ENCODE results near the gene PCDHGB5.
A peak's percentile ranks its signal among the peaks of the same experiment; 100 is the strongest.
"Not testable (repeated sequence)": the region's sequence is repeated elsewhere in the genome, so short reads cannot be mapped to it uniquely, and the experiment has no call there.

The PCDHGB5 gene

DNA sequence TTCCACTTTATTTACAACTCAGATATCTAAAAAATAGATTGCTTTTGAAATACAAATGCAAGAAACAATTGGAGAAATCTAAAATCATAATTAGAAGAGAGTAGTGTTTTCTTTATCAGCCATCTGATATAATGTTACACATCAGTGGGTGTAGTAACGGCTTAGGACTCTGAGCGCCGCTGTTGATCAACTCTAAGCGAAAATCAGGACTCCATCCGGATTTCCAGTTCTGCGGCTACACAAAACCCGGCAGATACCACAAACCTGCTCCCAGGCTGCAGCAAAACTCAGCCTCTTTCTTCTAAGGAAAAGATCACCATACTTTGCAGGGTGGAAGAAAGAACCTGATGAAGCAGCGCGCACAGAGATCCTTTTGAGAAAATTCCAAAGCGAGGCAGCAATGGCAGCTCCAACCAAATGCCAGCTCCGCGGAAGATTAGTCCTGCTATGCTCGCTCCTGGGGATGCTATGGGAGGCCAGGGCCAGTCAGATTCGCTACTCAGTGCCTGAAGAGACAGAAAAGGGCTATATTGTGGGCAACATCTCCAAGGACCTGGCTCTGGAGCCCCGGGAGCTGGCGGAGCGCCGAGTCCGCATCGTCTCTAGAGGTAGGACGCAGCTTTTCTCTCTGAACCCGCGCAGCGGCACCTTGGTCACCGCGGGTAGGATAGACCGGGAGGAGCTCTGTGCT is 5.0 kb downstream of the PCDHGB5 start, which contains the start of gene PCDHGA9:
TSS of gene PCDHGA9 (plus strand) at position 226 of the 691 bp plus-strand sequence. CDS start at position 401, 175 bp downstream.
- no peak for FAIRE-seq
- no peak for DNase-seq (ENCODE audit: insufficient read length)
- TF ChIP-seq TAF1 (IDR thresholded peaks at IDR 0.05; ENCODE audit: borderline replicate concordance, low read depth, low read length) (no peak), POLR2A (IDR thresholded peaks at IDR 0.05; ENCODE audit: low read depth, low read length) (no peak), POLR2AphosphoS5 (IDR thresholded peaks at IDR 0.05; ENCODE audit: low read depth, low read length) (no peak)

DNA sequence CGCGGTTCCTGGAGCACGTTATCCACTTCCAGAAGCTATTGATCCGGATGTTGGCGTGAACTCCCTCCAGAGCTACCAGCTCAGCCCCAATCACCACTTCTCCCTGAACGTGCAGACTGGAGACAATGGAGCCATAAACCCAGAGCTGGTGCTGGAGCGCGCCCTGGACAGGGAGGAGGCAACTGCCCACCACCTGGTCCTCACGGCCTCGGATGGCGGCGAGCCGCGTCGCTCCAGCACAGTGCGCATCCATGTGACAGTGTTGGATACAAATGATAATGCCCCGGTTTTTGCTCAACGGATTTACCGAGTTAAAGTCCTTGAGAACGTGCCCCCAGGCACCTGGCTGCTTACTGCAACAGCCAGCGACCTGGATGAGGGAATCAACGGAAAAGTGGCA is 5.6 kb downstream of the PCDHGB5 start:
- DNase-seq (ENCODE audit: insufficient read length) (no peak), FAIRE-seq (no peak)
- no peak for TF ChIP-seq TAF1 (IDR thresholded peaks at IDR 0.05; ENCODE audit: borderline replicate concordance, low read depth, low read length)
- no peak for TF ChIP-seq POLR2AphosphoS5 (IDR thresholded peaks at IDR 0.05; ENCODE audit: low read depth, low read length)
- TF ChIP-seq POLR2A (IDR thresholded peaks at IDR 0.05; ENCODE audit: low read depth, low read length) = no peak

DNA sequence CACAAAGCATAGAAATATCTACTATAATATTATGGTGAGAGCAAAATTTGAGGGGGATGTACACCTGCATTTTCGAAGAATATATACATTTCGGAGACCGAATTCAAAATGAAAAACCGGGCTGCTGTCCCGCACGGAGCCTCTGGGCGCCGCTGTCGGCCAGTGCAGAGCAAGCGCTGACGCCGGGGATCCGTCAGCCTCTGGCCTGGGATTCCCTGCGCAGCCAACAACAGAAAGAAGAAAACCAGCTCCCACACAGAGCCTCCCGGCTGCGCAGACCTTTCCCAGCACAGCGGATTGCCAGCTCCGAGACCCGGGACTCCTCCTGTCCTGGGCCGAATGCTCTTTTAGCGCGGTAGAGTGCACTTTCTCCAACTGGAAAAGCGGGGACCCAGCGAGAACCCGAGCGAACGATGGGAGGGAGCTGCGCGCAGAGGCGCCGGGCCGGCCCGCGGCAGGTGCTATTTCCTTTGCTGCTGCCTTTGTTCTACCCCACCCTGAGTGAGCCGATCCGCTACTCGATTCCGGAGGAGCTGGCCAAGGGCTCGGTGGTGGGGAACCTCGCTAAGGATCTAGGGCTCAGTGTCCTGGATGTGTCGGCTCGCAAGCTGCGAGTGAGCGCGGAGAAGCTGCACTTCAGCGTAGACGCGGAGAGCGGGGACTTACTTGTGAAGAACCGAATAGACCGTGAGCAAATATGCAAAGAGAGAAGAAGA is 10.2 kb downstream of the PCDHGB5 start, which contains the start of gene PCDHGB6:
TSS of gene PCDHGB6 (plus strand) at position 232 of the 716 bp plus-strand sequence. CDS start at position 414, 182 bp downstream.
- not testable (repeated sequence) for DNase-seq (ENCODE audit: insufficient read length); FAIRE-seq

DNA sequence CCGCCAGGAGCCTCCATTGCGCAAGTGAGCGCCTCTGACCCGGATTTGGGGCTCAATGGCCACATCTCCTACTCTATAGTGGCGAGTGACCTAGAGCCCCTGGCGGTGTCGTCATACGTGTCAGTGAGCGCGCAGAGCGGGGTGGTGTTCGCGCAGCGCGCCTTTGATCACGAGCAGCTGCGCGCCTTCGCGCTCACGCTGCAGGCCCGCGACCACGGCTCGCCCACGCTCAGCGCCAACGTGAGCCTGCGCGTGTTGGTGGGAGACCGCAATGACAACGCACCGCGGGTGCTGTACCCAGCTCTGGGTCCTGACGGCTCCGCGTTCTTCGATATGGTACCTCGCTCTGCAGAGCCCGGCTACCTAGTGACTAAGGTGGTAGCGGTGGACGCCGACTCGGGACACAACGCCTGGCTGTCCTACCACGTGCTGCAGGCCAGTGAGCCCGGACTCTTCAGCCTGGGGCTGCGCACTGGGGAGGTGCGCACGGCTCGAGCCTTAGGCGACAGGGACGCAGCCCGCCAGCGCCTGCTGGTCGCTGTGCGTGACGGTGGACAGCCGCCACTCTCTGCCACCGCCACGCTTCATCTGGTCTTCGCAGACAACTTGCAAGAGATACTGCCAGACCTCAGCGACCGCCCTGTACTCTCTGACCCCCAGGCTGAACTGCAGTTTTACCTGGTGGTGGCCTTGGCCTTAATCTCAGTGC is 12.0 kb downstream of the PCDHGB5 start:
- no peak for TF ChIP-seq POLR2AphosphoS5 (IDR thresholded peaks at IDR 0.05; ENCODE audit: low read depth, low read length)
- no peak for DNase-seq (ENCODE audit: insufficient read length)
- FAIRE-seq = no peak

DNA sequence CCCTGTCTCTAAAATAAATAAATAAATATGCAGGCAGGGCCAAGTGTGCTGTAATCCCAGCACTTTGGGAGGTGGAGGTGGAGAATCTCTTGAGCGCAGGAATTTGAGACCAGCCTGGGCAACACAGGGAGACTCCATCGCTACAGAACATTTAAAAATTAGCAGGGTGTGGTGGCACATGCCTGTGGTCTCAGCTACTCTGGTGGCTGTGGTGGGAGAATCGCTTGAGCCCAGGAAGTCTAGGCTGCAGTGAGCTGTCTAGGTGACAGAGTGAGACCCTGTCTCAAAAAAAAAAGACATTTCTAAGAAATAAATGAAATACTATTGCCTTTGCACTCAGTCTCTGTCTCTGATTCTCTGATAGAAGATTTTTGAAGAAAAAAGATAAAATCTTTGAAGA is 13.8 kb downstream of the PCDHGB5 start:
- DNase-seq (ENCODE audit: insufficient read length) = no peak
- TF ChIP-seq POLR2AphosphoS5 (IDR thresholded peaks at IDR 0.05; ENCODE audit: low read depth, low read length) (no peak), POLR2A (IDR thresholded peaks at IDR 0.05; ENCODE audit: low read depth, low read length) (no peak), TAF1 (IDR thresholded peaks at IDR 0.05; ENCODE audit: borderline replicate concordance, low read depth, low read length) (no peak)
- no peak for FAIRE-seq

DNA sequence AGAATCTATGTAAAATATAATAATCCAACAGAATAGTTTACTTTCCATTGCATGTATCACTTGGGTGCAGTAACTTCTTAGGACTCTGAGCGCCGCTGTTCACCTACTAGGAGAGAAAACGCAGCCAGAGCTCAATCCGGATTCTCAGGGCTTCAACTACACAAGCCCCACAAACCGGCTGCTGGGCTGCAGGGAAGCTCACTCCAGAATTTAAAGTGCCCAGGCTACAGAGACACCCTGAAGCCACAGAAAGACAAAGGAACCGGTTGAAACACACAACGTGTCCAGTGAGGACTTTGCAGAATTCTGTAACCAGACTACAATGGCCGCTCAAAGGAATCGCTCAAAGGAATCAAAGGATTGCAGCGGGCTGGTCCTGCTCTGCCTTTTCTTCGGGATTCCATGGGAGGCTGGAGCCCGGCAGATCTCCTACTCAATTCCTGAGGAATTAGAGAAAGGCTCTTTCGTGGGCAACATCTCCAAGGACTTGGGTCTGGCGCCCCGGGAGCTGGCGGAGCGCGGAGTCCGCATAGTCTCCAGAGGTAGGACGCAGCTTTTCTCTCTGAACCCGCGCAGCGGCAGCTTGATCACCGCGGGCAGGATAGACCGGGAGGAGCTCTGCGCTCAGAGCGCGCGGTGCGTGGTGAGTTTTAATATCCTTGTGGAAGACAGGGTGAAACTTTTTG is 15.2 kb downstream of the PCDHGB5 start, which contains the start of gene PCDHGA10:
TSS of gene PCDHGA10 (plus strand) at position 134 of the 686 bp plus-strand sequence. CDS start at position 323, 189 bp downstream.
- TF ChIP-seq POLR2AphosphoS5 (IDR thresholded peaks at IDR 0.05; ENCODE audit: low read depth, low read length) (no peak), TAF1 (IDR thresholded peaks at IDR 0.05; ENCODE audit: borderline replicate concordance, low read depth, low read length) (no peak), POLR2A (IDR thresholded peaks at IDR 0.05; ENCODE audit: low read depth, low read length) (no peak)
- DNase-seq (ENCODE audit: insufficient read length) (peak; percentile 47), FAIRE-seq (peak; percentile 17)

DNA sequence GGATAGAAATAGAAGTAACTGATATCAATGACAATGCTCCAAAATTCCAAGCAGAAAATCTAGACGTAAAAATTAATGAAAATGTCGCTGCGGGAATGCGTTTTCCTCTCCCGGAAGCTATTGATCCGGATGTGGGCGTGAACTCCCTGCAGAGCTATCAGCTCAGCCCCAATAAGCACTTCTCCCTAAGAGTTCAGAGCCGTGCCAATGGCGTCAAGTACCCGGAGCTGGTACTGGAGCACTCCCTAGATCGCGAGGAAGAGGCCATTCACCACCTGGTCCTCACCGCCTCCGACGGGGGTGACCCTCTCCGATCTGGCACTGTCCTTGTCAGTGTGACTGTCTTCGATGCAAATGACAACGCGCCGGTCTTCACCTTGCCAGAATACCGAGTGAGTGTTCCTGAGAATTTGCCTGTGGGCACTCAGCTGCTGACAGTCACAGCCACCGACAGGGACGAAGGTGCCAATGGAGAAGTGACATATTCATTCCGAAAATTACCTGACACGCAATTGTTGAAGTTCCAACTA is 15.9 kb downstream of the PCDHGB5 start:
- TF ChIP-seq POLR2A (IDR thresholded peaks at IDR 0.05; ENCODE audit: low read depth, low read length) (no peak), TAF1 (IDR thresholded peaks at IDR 0.05; ENCODE audit: borderline replicate concordance, low read depth, low read length) (no peak), POLR2AphosphoS5 (IDR thresholded peaks at IDR 0.05; ENCODE audit: low read depth, low read length) (no peak)
- DNase-seq (ENCODE audit: insufficient read length) (no peak), FAIRE-seq (no peak)

DNA sequence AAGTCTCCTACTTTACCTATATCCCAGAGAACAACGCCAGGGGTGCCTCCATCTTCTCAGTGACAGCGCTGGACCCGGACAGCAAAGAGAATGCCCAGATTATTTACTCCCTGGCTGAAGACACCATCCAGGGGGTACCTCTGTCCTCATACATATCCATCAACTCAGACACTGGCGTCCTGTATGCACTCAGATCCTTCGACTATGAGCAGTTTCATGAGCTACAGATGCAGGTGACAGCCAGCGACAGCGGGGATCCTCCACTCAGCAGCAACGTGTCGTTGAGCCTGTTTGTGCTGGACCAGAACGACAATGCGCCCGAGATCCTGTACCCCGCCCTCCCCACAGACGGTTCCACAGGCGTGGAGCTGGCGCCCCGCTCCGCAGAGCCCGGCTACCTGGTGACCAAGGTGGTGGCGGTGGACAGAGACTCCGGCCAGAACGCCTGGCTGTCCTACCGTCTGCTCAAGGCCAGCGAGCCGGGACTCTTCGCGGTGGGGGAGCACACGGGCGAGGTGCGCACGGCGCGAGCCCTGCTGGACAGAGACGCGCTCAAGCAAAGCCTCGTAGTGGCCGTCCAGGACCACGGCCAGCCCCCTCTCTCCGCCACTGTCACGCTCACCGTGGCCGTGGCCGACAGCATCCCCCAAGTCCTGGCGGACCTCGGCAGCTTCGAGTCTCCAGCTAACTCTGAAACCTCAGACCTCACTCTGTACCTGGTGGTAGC is 17.0 kb downstream of the PCDHGB5 start:
- not testable (repeated sequence) for FAIRE-seq; DNase-seq (ENCODE audit: insufficient read length)

DNA sequence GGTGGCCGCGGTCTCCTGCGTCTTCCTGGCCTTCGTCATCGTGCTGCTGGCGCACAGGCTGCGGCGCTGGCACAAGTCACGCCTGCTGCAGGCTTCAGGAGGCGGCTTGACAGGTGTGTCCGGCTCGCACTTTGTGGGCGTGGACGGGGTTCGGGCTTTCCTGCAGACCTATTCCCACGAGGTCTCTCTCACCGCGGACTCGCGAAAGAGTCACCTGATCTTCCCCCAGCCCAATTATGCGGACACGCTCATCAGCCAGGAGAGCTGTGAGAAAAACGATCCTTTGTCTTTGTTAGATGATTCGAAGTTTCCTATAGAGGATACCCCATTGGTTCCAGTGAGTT is 17.5 kb downstream of the PCDHGB5 start:
- not testable (repeated sequence) for DNase-seq (ENCODE audit: insufficient read length); FAIRE-seq

DNA sequence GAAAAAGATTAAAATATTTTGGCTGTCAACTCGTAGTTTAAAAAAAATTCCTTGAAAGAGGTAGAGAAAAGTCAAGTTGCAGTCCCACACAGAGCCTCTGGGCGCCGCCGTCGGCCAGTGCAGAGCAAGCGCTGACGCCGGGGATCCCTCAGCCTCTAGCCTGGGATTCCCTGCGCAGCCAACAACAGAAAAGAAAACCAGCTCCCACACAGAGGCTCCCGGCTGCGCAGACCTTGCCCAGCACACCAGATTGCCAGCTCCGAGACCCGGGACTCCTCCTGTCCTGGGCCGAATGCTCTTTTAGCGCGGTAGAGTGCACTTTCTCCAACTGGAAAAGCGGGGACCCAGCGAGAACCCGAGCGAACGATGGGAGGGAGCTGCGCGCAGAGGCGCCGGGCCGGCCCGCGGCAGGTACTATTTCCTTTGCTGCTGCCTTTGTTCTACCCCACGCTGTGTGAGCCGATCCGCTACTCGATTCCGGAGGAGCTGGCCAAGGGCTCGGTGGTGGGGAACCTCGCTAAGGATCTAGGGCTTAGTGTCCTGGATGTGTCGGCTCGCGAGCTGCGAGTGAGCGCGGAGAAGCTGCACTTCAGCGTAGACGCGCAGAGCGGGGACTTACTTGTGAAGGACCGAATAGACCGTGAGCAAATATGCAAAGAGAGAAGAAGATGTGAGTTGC is 19.9 kb downstream of the PCDHGB5 start, which contains the start of gene PCDHGB7:
TSS of gene PCDHGB7 (plus strand) at position 184 of the 679 bp plus-strand sequence. CDS start at position 367, 183 bp downstream.
- DNase-seq (ENCODE audit: insufficient read length) (peak; percentile 54), FAIRE-seq (peak; percentile 79)
